H9 (cell line): ENCODE results near the gene ZC3HAV1L. TPM values are rescaled to one million over a fixed set of nuclear protein-coding genes. Genes with fewer than 3 reads are reported as not detected.

Source experiments
- DNase-seq: peaks from one replicate; pipeline ENCODE4 v3.0.0-alpha.2; 2017
- H2AFZ ChIP-seq: one replicate; pipeline ENCODE4 v1.6.1; 2013; ENCODE audit warnings: mild to moderate bottlenecking, low read length, control low read depth, moderate library complexity
- H2AK5ac ChIP-seq: 2 replicates; pipeline ENCODE4 v1.6.1; 2013; ENCODE audit warnings: low read length, control low read depth, mixed read lengths; ENCODE audit not compliant: insufficient read length
- H2BK120ac ChIP-seq: one replicate; pipeline ENCODE4 v1.6.1; 2013; ENCODE audit warnings: low read depth, mild to moderate bottlenecking, low read length, control low read depth, inconsistent platforms; ENCODE audit not compliant: poor library complexity, severe bottlenecking
- H2BK12ac ChIP-seq: 2 replicates; pipeline ENCODE4 v1.6.1; 2013; ENCODE audit warnings: low read length, control low read depth, mixed read lengths, low read depth; ENCODE audit not compliant: insufficient read length
- H2BK15ac ChIP-seq: 2 replicates; pipeline ENCODE4 v1.6.1; 2013; ENCODE audit warnings: low read depth, low read length, control low read depth
- H2BK20ac ChIP-seq: one replicate; pipeline ENCODE4 v1.6.1; 2013; ENCODE audit warnings: low read depth, mild to moderate bottlenecking, low read length, control low read depth, inconsistent platforms; ENCODE audit not compliant: poor library complexity, severe bottlenecking
- H2BK5ac ChIP-seq: 2 replicates; pipeline ENCODE4 v1.6.1; 2013; ENCODE audit warnings: low read length, control low read depth, mixed read lengths; ENCODE audit not compliant: insufficient read length
- H3K14ac ChIP-seq: 2 replicates; pipeline ENCODE4 v1.6.1; 2013; ENCODE audit warnings: low read length, control low read depth; ENCODE audit not compliant: insufficient read depth
- H3K18ac ChIP-seq: 2 replicates; pipeline ENCODE4 v1.6.1; 2013; ENCODE audit warnings: low read depth, mild to moderate bottlenecking, mixed read lengths, low read length, control low read depth; ENCODE audit not compliant: insufficient read length
- H3K23ac ChIP-seq: 2 replicates; pipeline ENCODE4 v1.6.1; 2013; ENCODE audit warnings: low read length, control low read depth, mixed read lengths, low read depth; ENCODE audit not compliant: insufficient read length
- H3K23me2 ChIP-seq: 2 replicates; pipeline ENCODE4 v1.6.1; 2013; ENCODE audit warnings: low read depth, mild to moderate bottlenecking, mixed read lengths, low read length, control low read depth; ENCODE audit not compliant: insufficient read length, poor library complexity, severe bottlenecking
- H3K27ac ChIP-seq: 2 replicates; pipeline ENCODE4 v1.5.1; 2013; ENCODE audit warnings: low read length, control low read depth, mixed read lengths, low read depth; ENCODE audit not compliant: insufficient read length
- H3K27me3 ChIP-seq: 2 replicates; pipeline ENCODE4 v1.6.1; 2013; ENCODE audit warnings: low read length, control low read depth, inconsistent platforms; ENCODE audit not compliant: insufficient read depth
- H3K4ac ChIP-seq: 2 replicates; pipeline ENCODE4 v1.6.1; 2013; ENCODE audit warnings: low read depth, mild to moderate bottlenecking, control low read depth, inconsistent platforms, low read length, moderate library complexity
- H3K4me1 ChIP-seq: 2 replicates; pipeline ENCODE4 v1.6.1; 2013; ENCODE audit warnings: low read length, control low read depth, inconsistent platforms; ENCODE audit not compliant: insufficient read depth
- H3K4me2 ChIP-seq: 2 replicates; pipeline ENCODE4 v1.6.1; 2013; ENCODE audit warnings: low read length, control low read depth, mixed read lengths; ENCODE audit not compliant: insufficient read length, insufficient read depth
- H3K56ac ChIP-seq: 2 replicates; pipeline ENCODE4 v1.6.1; 2013; ENCODE audit warnings: low read depth, mild to moderate bottlenecking, mixed read lengths, low read length, control low read depth; ENCODE audit not compliant: insufficient read length
- H3K79me1 ChIP-seq: 2 replicates; pipeline ENCODE4 v1.6.1; 2013; ENCODE audit warnings: low read depth, mild to moderate bottlenecking, moderate library complexity, low read length, control low read depth, inconsistent platforms; ENCODE audit not compliant: insufficient read depth, poor library complexity, severe bottlenecking
- H3K79me2 ChIP-seq: 2 replicates; pipeline ENCODE4 v1.6.1; 2013; ENCODE audit warnings: low read length, control low read depth, inconsistent platforms; ENCODE audit not compliant: insufficient read depth
- H3K9ac ChIP-seq: 2 replicates; pipeline ENCODE4 v1.6.1; 2013; ENCODE audit warnings: low read length, control low read depth, mixed read lengths; ENCODE audit not compliant: insufficient read length; ENCODE audit errors: extremely low read depth
- H3K9me3 ChIP-seq: one replicate; pipeline ENCODE4 v1.6.1; 2013; ENCODE audit warnings: low read depth, low read length, inconsistent platforms; ENCODE audit not compliant: control insufficient read depth
- H3T11ph ChIP-seq: one replicate; pipeline ENCODE4 v1.6.1; 2013; ENCODE audit warnings: mild to moderate bottlenecking, low read length, control low read depth, inconsistent platforms
- H4K20me1 ChIP-seq: one replicate; pipeline ENCODE4 v1.6.1; 2013; ENCODE audit not compliant: control insufficient read depth, insufficient read length, insufficient read depth
- H4K5ac ChIP-seq: 2 replicates; pipeline ENCODE4 v1.6.1; 2013; ENCODE audit warnings: low read depth, mild to moderate bottlenecking, mixed read lengths, low read length, control low read depth; ENCODE audit not compliant: insufficient read length
- H4K8ac ChIP-seq: replicated peaks from 2 replicates; pipeline ENCODE4 v1.6.1; 2013; ENCODE audit warnings: low read length, control low read depth, mixed read lengths, low read depth; ENCODE audit not compliant: insufficient read length
- H4K91ac ChIP-seq: 2 replicates; pipeline ENCODE4 v1.6.1; 2013; ENCODE audit warnings: low read depth, mild to moderate bottlenecking, moderate library complexity, mixed read lengths, low read length, control low read depth; ENCODE audit not compliant: insufficient read length
- H3K27ac Mint-ChIP-seq, 3 experiments: 2 replicates in 2 of 3; 3 replicates in 1 of 3; pipeline ENCODE4 v1.8.0; 2020 to 2021; ENCODE audit warnings: mixed read lengths in 3 of 3, mild to moderate bottlenecking in 1 of 3, moderate library complexity in 1 of 3
- H3K27me3 Mint-ChIP-seq: 2 replicates; pipeline ENCODE4 v1.8.0; 2021; ENCODE audit warnings: low read depth, mild to moderate bottlenecking, moderate library complexity, mixed read lengths
- H3K36me3 Mint-ChIP-seq, 3 experiments: 2 replicates in 2 of 3; 3 replicates in 1 of 3; pipeline ENCODE4 v1.8.0; 2020 to 2021; ENCODE audit warnings: low read depth in 3 of 3, mixed read lengths in 3 of 3; ENCODE audit not compliant: insufficient read depth in 1 of 3
- H3K4me1 Mint-ChIP-seq, 2 experiments: 2 replicates each; pipeline ENCODE4 v1.8.0; 2020; ENCODE audit warnings: mixed read lengths in 2 of 2
- H3K4me3 Mint-ChIP-seq, 2 experiments: 2 replicates in 1 of 2; 3 replicates in 1 of 2; pipeline ENCODE4 v1.8.0; 2020 to 2021; ENCODE audit warnings: mild to moderate bottlenecking in 2 of 2, mixed read lengths in 2 of 2, moderate library complexity in 1 of 2
- H3K9me3 Mint-ChIP-seq, 2 experiments: 2 replicates in 1 of 2; 3 replicates in 1 of 2; pipeline ENCODE4 v1.8.0; 2020; ENCODE audit warnings: mild to moderate bottlenecking in 2 of 2, mixed read lengths in 2 of 2, moderate library complexity in 1 of 2
- WGBS: extraction: QIAGEN DNeasy Blood & Tissue Kit; methylation state at CpG from one replicate; pipeline ENCODE4 v1.1.7; 2013; ENCODE audit warnings: missing lambda C conversion rate, low lambda C conversion rate, mixed read lengths; ENCODE audit not compliant: insufficient read length; ENCODE audit errors: extremely low coverage; 5-methylcytosine and 5-hydroxymethylcytosine counted together
- total RNA-seq: library from RNA; stranded (reverse); gene quantifications from 2 replicates; pipeline ENCODE4 v1.2.1, GENCODE V29; 2021
- TF ChIP-seq, protein P1 (sequence below): fragments of 200-600 bp; sonication (generic); conservative IDR thresholded peaks from 3 replicates; pipeline ENCODE4 v1.8.0; 2021; ENCODE audit warnings: antibody characterized with exemption, mild to moderate bottlenecking

The ZC3HAV1L gene
- total RNA-seq, 1 experiment from 2014 or later, result not detected

DNA sequence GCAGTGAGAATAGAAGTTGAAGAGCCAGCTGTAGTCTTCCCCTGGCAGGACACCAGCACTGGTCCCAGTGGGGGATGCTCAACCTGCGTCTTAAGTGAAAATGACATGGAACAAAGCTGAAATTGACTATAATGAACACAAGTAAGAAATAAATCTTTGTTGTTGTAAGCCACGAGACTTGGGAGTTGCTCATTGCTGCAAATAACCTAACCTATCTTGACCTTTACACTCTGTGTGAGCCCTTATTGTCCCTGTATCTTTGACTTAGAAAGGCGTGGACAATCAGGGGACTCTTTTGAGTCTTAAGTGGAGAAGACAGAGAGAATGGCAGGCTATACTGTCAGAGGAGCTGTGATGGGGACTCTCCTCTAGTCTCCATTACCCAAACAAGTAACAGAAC is 16.9 kb downstream of the ZC3HAV1L start:
- no peak overlapping the region for H3K4me3 Mint-ChIP-seq
- H3T11ph ChIP-seq, result no peak overlapping the region
- H2BK5ac ChIP-seq, result no peak overlapping the region
- no peak overlapping the region for H2BK20ac ChIP-seq
- no peak overlapping the region for H4K5ac ChIP-seq
- no peak overlapping the region for H2BK15ac ChIP-seq
- no peak overlapping the region for H3K27ac ChIP-seq
- H2AK5ac ChIP-seq, result no peak overlapping the region
- no peaks in the 10 kb centered on the region for H3K23me2 ChIP-seq
- H3K4ac ChIP-seq, result no peak overlapping the region
- H3K18ac ChIP-seq, result no peak overlapping the region
- no peak overlapping the region for H2AFZ ChIP-seq
- peaks cover 4% of the 10 kb centered on the region for H3K27me3 Mint-ChIP-seq
- no peak overlapping the region for H3K23ac ChIP-seq
- no peak overlapping the region for H3K14ac ChIP-seq
- no peak overlapping the region for H3K27ac Mint-ChIP-seq
- no peak overlapping the region for H2BK12ac ChIP-seq
- H4K20me1 ChIP-seq, result no peaks in the 10 kb centered on the region
- H4K91ac ChIP-seq, result no peak overlapping the region
- DNase-seq, result no peak
- no peak overlapping the region for H3K56ac ChIP-seq
- TF ChIP-seq, protein P1, sequence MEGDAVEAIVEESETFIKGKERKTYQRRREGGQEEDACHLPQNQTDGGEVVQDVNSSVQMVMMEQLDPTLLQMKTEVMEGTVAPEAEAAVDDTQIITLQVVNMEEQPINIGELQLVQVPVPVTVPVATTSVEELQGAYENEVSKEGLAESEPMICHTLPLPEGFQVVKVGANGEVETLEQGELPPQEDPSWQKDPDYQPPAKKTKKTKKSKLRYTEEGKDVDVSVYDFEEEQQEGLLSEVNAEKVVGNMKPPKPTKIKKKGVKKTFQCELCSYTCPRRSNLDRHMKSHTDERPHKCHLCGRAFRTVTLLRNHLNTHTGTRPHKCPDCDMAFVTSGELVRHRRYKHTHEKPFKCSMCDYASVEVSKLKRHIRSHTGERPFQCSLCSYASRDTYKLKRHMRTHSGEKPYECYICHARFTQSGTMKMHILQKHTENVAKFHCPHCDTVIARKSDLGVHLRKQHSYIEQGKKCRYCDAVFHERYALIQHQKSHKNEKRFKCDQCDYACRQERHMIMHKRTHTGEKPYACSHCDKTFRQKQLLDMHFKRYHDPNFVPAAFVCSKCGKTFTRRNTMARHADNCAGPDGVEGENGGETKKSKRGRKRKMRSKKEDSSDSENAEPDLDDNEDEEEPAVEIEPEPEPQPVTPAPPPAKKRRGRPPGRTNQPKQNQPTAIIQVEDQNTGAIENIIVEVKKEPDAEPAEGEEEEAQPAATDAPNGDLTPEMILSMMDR, result no peak
- no peak overlapping the region for H4K8ac ChIP-seq
- H3K79me1 ChIP-seq, result no peaks in the 10 kb centered on the region
- no peak overlapping the region for H2BK120ac ChIP-seq
- H3K4me1 Mint-ChIP-seq, result peaks cover 10% of the 10 kb centered on the region in 2 experiments
- WGBS, result no CpG with 5 or more reads among the region's 3 CpGs
- no peaks in the 10 kb centered on the region for H3K9me3 ChIP-seq
- H3K79me2 ChIP-seq, result no peaks in the 10 kb centered on the region
- H3K9me3 Mint-ChIP-seq, result no peaks in the 10 kb centered on the region; a peak in 1 of 5 replicates
- H3K36me3 Mint-ChIP-seq, result no peaks in the 10 kb centered on the region; a peak in 1 of 7 replicates
- no peak overlapping the region for H3K9ac ChIP-seq
- no peaks in the 10 kb centered on the region; the same call in 1 of the 2 replicates for H3K4me1 ChIP-seq
- H3K4me2 ChIP-seq, result no peak overlapping the region
- no peaks in the 10 kb centered on the region for H3K27me3 ChIP-seq
